GM11168 (cell line): Measurements from ENCODE around the gene ZNF516.
"Not testable (repeated sequence)": the region's sequence is repeated elsewhere in the genome, so short reads cannot be mapped to it uniquely, and the experiment has no call there.

Experiments
- in situ Hi-C: fragments of 300-500 bp; cut with MboI; formaldehyde crosslinking; loops from one replicate; pipeline ENCODE4 v1.12.0; 2022; ENCODE audit warnings: low sequenced_read_pairs; ENCODE audit not compliant: unreplicated experiment

Gene ZNF516

DNA sequence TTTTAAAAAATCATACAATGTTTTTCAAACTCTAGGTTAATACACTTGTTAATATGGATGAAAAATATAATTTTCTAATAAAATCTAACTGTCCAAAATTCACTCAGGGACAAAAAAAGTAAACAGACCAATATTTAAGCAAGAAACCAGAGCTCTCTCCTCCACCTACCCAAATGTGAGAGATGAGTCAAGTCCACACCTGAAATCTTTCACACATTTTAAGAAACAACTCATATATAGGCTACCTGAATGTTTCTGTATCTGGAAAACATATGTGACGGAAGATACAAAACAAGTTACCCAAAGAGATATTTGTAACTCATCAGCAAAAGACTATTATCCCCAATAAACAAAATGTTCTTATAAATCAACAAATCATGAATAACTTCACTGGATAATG lies 20.2 kb downstream of the ZNF516 start:
- in situ Hi-C loops: no loop called here

- in situ Hi-C loops: not testable (repeated sequence)
Measured at GRCh38 chr18:76473521-76473920, 21.5 kb downstream of the ZNF516 start.

DNA sequence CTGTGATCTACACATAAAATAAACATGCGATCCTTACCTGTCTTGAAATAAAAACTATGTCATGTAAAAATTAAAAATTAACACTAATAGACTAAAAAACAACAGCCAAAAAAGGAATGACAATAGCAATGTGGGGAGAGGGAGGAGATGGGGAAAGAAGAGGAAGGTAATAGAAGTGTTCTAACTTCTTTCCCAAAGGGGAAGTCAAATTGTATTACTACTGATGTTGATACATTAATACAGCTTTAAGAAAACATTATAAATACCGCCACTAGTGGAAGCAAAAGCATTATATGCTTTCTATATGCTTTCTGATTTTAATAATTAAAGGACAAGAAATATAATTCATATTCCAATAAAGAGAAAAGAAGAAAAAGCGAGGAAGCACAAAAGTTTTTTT lies 22.2 kb downstream of the ZNF516 start:
- in situ Hi-C loops: no loop called here

- in situ Hi-C loops: no loop called here
Measured at GRCh38 chr18:76471593-76471992, 23.4 kb downstream of the ZNF516 start.

DNA sequence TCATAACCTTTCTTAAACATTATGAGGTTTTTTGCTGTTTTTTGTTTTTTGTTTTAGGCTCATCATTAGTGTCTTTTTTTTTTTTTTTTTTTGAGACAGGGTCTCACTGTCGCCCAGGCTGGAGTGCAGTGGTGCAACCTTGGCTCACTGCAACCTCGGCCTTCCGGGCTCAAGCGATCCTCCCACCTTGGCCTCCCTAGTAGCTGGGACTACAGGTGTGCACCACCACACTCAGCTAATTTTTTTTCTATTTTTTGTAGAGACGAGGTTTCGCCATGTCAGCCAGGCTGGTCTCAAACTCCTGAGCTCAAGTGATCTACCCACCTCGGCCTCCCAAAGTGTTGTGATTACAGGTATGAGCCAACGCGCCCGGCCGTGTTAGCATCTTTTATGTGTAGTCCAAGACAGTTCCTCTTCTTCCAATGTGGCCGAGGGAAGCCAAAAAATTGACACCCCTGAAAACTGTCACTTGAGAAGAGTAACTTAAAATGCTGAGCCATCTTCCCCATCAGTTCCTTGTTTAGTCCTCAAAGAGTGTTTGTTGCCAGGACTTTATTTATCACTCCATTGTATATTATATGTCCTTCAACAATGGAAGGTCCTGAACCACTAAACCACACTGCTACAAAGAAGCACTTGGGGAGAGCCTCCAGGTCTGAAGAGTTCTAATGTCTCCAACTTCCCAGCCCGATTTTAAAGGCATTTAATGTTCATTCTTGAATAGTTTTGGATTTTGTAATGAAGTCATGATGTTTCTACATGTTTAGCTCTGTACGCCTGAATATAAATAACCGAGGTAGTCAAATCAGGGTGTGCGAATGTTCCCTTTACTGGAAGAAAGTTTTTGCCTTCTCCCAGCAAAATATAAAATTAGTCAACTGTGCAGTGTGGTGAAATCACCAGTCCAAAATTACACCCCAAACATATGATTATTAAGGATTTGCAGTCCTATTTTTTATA lies 26.4 kb downstream of the ZNF516 start:
- in situ Hi-C loops: no loop called here

GRCh38 chr18:76467371-76468190 lies 27.5 kb downstream of the ZNF516 start:
- in situ Hi-C loops: no loop called here

DNA sequence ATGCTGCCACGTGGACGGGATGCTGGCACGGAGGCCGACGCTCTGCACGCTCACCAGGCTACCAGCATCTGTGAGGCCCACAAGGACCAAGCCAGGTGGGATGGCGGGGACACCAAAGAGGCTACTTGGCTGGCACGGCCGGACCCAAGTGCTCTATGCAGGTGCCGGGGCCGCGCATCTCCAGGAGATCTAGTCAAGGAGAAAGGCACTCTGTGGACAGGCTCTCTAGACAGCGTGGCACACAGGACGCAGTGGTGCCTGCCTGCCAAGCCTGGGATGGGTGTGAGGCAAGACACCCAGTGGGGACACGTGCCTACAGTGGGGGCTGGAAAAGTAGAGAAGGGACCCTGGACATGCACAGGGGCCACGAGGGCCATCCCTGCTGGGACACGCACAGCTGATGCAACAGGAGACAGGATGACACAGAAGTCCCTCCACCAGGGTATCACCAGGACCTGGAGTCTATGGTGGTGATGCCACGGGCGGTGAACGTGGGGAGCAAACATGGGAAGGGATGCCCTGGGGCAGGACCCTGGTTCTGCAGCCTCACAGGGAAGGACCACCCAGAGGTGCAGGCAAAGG lies 28.5 kb downstream of the ZNF516 start:
- in situ Hi-C loops: no loop called here

- in situ Hi-C loops: no loop called here
Measured at GRCh38 chr18:76465630-76466409, 29.2 kb downstream of the ZNF516 start.

GRCh38 chr18:76464281-76465259 lies 30.5 kb downstream of the ZNF516 start:
- in situ Hi-C loops: no loop called here

- in situ Hi-C loops: no loop called here
Measured at GRCh38 chr18:76463872-76464271, 31.2 kb downstream of the ZNF516 start.

GRCh38 chr18:76463358-76463757 lies 31.7 kb downstream of the ZNF516 start:
- in situ Hi-C loops: no loop called here

GRCh38 chr18:76462326-76462694 lies 32.7 kb downstream of the ZNF516 start:
- in situ Hi-C loops: no loop called here

DNA sequence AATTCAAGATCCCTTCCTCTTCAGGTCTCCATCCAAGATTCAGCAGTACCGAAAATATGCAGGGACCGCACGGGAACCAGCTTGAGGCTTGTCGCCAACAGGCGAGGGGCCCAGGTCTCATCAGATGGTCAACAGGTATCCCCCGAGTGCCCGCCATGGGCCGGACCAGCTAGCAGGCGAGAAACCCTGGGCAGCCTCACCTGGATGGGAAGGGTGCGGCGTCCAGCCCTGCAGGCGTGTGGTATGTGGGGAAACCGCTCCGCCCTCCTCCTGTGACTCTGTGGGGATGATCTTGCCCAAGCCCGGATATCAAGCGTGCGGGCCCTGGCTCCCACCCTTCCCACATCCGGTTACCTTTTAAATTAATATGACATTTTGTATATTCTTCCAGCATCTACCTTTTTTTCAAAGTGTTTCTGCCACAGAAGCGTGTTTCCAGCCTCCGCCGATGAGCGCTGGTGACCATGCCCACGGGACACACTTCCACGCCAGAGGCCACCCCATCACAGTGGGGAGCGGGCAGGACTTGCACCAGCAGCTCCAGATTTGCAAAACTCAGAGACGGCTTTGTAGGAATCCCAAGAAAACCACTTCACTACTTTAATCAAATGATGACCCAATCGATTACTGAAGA lies 33.2 kb downstream of the ZNF516 start:
- in situ Hi-C loops: no loop called here

- in situ Hi-C loops: no loop called here
Measured at GRCh38 chr18:76461148-76461547, 33.9 kb downstream of the ZNF516 start.

GRCh38 chr18:76460482-76460881 lies 34.6 kb downstream of the ZNF516 start:
- in situ Hi-C loops: no loop called here

GRCh38 chr18:76459687-76460350 lies 35.2 kb downstream of the ZNF516 start:
- in situ Hi-C loops: no loop called here

- in situ Hi-C loops: no loop called here
Measured at GRCh38 chr18:76459312-76459686, 35.7 kb downstream of the ZNF516 start.
